ENCODE measurements around the gene SPA17. TPM values are rescaled to one million over a fixed set of nuclear protein-coding genes. Genes with fewer than 3 reads are reported as not detected.

The SPA17 gene
- total and polyA plus RNA-seq, 9 of the 15 experiments (the other 6 are each of a cell fraction or from before 2014, with no cell fraction given) = 6.0 to 19.5 (median 12.6) TPM

GRCh38 chr11:124643605-124644425 lies 29.9 kb upstream of the SPA17 start (continued):
- peak; percentile 48; the same call in 1 of the 2 replicates for TF ChIP-seq ADNP (tag; IDR thresholded peaks at IDR 0.05)
- 0 out of 2 replicates have a peak, but pooled peaks have one; percentile 29 for TF ChIP-seq ZNF668 (CRISPR knock-in tag; IDR thresholded peaks at IDR 0.05)
- no peak for TF ChIP-seq SP2 (IDR thresholded peaks at IDR 0.05; ENCODE audit: extremely low read depth, low read depth, low read length, poor library complexity, severe bottlenecking)
- TF ChIP-seq SMAD3 (CRISPR knock-in tag; conservative IDR thresholded peaks at IDR 0.05) = 0 out of 2 replicates have a peak, but pooled peaks have one; percentile 40
- TF ChIP-seq ELK1 (CRISPR knock-in tag; IDR thresholded peaks at IDR 0.05) = no peak
- TF ChIP-seq ZFP36 (IDR thresholded peaks at IDR 0.05; ENCODE audit: low read depth, low read length, partially characterized antibody) = no peak
- TF ChIP-seq ZFX (CRISPR knock-in tag; IDR thresholded peaks at IDR 0.05) = 0 out of 2 replicates have a peak, but pooled peaks have one; percentile 13
- TF ChIP-seq ARID1B (IDR thresholded peaks at IDR 0.05) = peak; percentile 74
- TF ChIP-seq ELF1 (tag; IDR thresholded peaks at IDR 0.05) = peak; percentile 46
- TF ChIP-seq ZNF518B (CRISPR knock-in tag; IDR thresholded peaks at IDR 0.05) = no peak
- 0 out of 4 replicates have a peak, but pooled peaks of 1 of the 2 experiments have one; percentile 4 for TF ChIP-seq TEAD1 (CRISPR knock-in tag; IDR thresholded peaks at IDR 0.05)
- TF ChIP-seq KAT7 (CRISPR knock-in tag; IDR thresholded peaks at IDR 0.05; ENCODE audit: borderline replicate concordance) = no peak
- TF ChIP-seq TRIM24 (IDR thresholded peaks at IDR 0.05) = peak; percentile 6 to 31; a peak in 1 of 4 replicates
- no peak for TF ChIP-seq TFAP4 (CRISPR knock-in tag; IDR thresholded peaks at IDR 0.05; ENCODE audit: borderline replicate concordance)
- TF ChIP-seq POLR3A (IDR thresholded peaks at IDR 0.05; ENCODE audit: borderline replicate concordance, extremely low read depth, insufficient read depth, insufficient read length) = no peak
- peak; percentile 40; the same call in 1 of the 2 replicates for TF ChIP-seq CBFA2T3 (IDR thresholded peaks at IDR 0.05)
- no peak for TF ChIP-seq CHD4 (IDR thresholded peaks at IDR 0.05; ENCODE audit: insufficient read depth, insufficient replicate concordance, low read depth, low read length, poor library complexity, severe bottlenecking)
- no peak for TF ChIP-seq SPI1 (IDR thresholded peaks at IDR 0.05; ENCODE audit: borderline replicate concordance, low read depth, low read length)
- no peak for TF ChIP-seq NR2C2 (CRISPR knock-in tag; IDR thresholded peaks at IDR 0.05)
- peak; percentile 68 for TF ChIP-seq NR2C2 (tag; IDR thresholded peaks at IDR 0.05)
- TF ChIP-seq MYBL2 (IDR thresholded peaks at IDR 0.05; ENCODE audit: low read depth) = peak; percentile 38; the same call in 1 of the 2 replicates
- no peak for TF ChIP-seq MYBL2 (CRISPR knock-in tag; IDR thresholded peaks at IDR 0.05; ENCODE audit: borderline replicate concordance)
- TF ChIP-seq SOX6 (IDR thresholded peaks at IDR 0.05) = peak; percentile 95

Data from K562 (cell line).